Measurements from ENCODE around the gene ZNF124. TPM values are rescaled to one million over a fixed set of nuclear protein-coding genes. Genes with fewer than 3 reads are reported as not detected.
A peak's percentile ranks its signal among the peaks of the same experiment; 100 is the strongest.

ZNF124 gene
- total RNA-seq, 1 donor from 2014 or later: 273 TPM

GRCh38 chr1:247211339-247211738 is 39.5 kb upstream of the ZNF124 start:
- Mint-ChIP-seq H3K36me3 (ENCODE audit: insufficient read depth) (peaks cover 2% of the 10 kb centered on the region), H3K27ac (no peak overlapping the region), H3K4me3 (ENCODE audit: low read depth) (no peak overlapping the region), H3K27me3 (no peaks in the 10 kb centered on the region), H3K9me3 (ENCODE audit: low read depth) (no peaks in the 10 kb centered on the region), H3K4me1 (ENCODE audit: low read depth) (peaks cover 28% of the 10 kb centered on the region)
- no peak for TF ChIP-seq CTCF (IDR thresholded peaks at IDR 0.05; ENCODE audit: unreplicated experiment)
- no peak for DNase-seq (ENCODE audit: low spot score, unreplicated experiment)

- peak overlapping the region; percentile 95 for H3K27ac Mint-ChIP-seq
- no peak for TF ChIP-seq CTCF (IDR thresholded peaks at IDR 0.05; ENCODE audit: unreplicated experiment)
Observed at GRCh38 chr1:247210376-247211117, 38.7 kb upstream of the ZNF124 start.

GRCh38 chr1:247210062-247210375 is 38.2 kb upstream of the ZNF124 start:
- DNase-seq (ENCODE audit: low spot score, unreplicated experiment): no peak
- peak overlapping the region; percentile 94 for H3K4me3 Mint-ChIP-seq (ENCODE audit: low read depth)
- peak overlapping the region; percentile 92 for H3K27ac Mint-ChIP-seq
- TF ChIP-seq CTCF (IDR thresholded peaks at IDR 0.05; ENCODE audit: unreplicated experiment): no peak
- no peaks in the 10 kb centered on the region for H3K27me3 Mint-ChIP-seq
- H3K4me1 Mint-ChIP-seq (ENCODE audit: low read depth): peaks cover 28% of the 10 kb centered on the region
- H3K9me3 Mint-ChIP-seq (ENCODE audit: low read depth): no peaks in the 10 kb centered on the region
- peaks cover 6% of the 10 kb centered on the region for H3K36me3 Mint-ChIP-seq (ENCODE audit: insufficient read depth)

More at GRCh38 chr1:247210376-247211117, 38.7 kb upstream of the ZNF124 start:
- H3K27me3 Mint-ChIP-seq: no peaks in the 10 kb centered on the region
- peak overlapping the region; percentile 94 for H3K4me3 Mint-ChIP-seq (ENCODE audit: low read depth)
- no peaks in the 10 kb centered on the region for H3K9me3 Mint-ChIP-seq (ENCODE audit: low read depth)
- peaks cover 6% of the 10 kb centered on the region for H3K36me3 Mint-ChIP-seq (ENCODE audit: insufficient read depth)
- H3K4me1 Mint-ChIP-seq (ENCODE audit: low read depth): peaks cover 28% of the 10 kb centered on the region
- peak; percentile 94 for DNase-seq (ENCODE audit: low spot score, unreplicated experiment)

- peak overlapping the region; percentile 94 for H3K4me3 Mint-ChIP-seq (ENCODE audit: low read depth)
- H3K9me3 Mint-ChIP-seq (ENCODE audit: low read depth): no peaks in the 10 kb centered on the region
- no peak for TF ChIP-seq CTCF (IDR thresholded peaks at IDR 0.05; ENCODE audit: unreplicated experiment)
- peaks cover 6% of the 10 kb centered on the region for H3K36me3 Mint-ChIP-seq (ENCODE audit: insufficient read depth)
- H3K27me3 Mint-ChIP-seq: no peaks in the 10 kb centered on the region
- peak overlapping the region; percentile 92 for H3K27ac Mint-ChIP-seq
- DNase-seq (ENCODE audit: low spot score, unreplicated experiment): no peak
- peaks cover 28% of the 10 kb centered on the region for H3K4me1 Mint-ChIP-seq (ENCODE audit: low read depth)
Observed at GRCh38 chr1:247209396-247209795, 37.6 kb upstream of the ZNF124 start.

- TF ChIP-seq CTCF (IDR thresholded peaks at IDR 0.05; ENCODE audit: unreplicated experiment): no peak
- Mint-ChIP-seq H3K27ac (no peak overlapping the region), H3K9me3 (ENCODE audit: low read depth) (no peaks in the 10 kb centered on the region), H3K4me3 (ENCODE audit: low read depth) (no peak overlapping the region), H3K36me3 (ENCODE audit: insufficient read depth) (peaks cover 7% of the 10 kb centered on the region), H3K27me3 (no peaks in the 10 kb centered on the region), H3K4me1 (ENCODE audit: low read depth) (peaks cover 9% of the 10 kb centered on the region)
- no peak for DNase-seq (ENCODE audit: low spot score, unreplicated experiment)
Observed at GRCh38 chr1:247204177-247204647, 32.4 kb upstream of the ZNF124 start.
